A673 (cell line): ENCODE results near the gene JCAD.

Source experiments
- EZH2 ChIP-seq: fragments of 200-600 bp; sonication (generic); IDR thresholded peaks from 2 replicates; pipeline ENCODE4 v1.6.1; 2017; ENCODE audit warnings: borderline replicate concordance, low read depth, mild to moderate bottlenecking, mixed read lengths, antibody characterized with exemption, low read length; ENCODE audit not compliant: poor library complexity, severe bottlenecking
- TF ChIP-seq, protein P1 (sequence below): fragments of 300-800, 200-600 bp; sonication (generic); conservative IDR thresholded peaks from 2 replicates; pipeline ENCODE4 v1.5.1; 2017; ENCODE audit warnings: low read depth, mild to moderate bottlenecking, antibody characterized with exemption, low read length, moderate library complexity, mixed read lengths

DNA sequence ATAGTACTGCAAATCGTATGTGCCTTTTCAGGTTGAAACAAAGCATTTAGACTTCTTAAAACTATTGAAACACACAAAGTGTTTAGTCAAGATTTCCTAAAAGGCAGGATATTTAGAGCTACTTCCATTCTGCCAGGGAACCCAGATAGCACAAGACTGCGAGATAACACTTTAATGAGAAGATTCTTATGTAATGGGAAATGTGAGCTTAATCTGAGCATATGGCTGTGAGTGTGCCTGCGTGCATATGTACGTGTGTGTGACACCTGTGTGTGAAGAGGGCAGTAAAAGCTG is 14.3 kb upstream of the JCAD start:
- TF ChIP-seq, protein P1, sequence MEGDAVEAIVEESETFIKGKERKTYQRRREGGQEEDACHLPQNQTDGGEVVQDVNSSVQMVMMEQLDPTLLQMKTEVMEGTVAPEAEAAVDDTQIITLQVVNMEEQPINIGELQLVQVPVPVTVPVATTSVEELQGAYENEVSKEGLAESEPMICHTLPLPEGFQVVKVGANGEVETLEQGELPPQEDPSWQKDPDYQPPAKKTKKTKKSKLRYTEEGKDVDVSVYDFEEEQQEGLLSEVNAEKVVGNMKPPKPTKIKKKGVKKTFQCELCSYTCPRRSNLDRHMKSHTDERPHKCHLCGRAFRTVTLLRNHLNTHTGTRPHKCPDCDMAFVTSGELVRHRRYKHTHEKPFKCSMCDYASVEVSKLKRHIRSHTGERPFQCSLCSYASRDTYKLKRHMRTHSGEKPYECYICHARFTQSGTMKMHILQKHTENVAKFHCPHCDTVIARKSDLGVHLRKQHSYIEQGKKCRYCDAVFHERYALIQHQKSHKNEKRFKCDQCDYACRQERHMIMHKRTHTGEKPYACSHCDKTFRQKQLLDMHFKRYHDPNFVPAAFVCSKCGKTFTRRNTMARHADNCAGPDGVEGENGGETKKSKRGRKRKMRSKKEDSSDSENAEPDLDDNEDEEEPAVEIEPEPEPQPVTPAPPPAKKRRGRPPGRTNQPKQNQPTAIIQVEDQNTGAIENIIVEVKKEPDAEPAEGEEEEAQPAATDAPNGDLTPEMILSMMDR, result no peak
- no peak for TF ChIP-seq EZH2
